Left lung (tissue), 10 donors: ENCODE results near the gene CEP162. TPM values are rescaled to one million over a fixed set of nuclear protein-coding genes. Genes with fewer than 3 reads are reported as not detected.

Experiments used
- ATAC-seq: fragments of 200-7000 bp; cut with Tn5 transposase; one replicate; pipeline ENCODE4 v1.9.1; 2020; ENCODE audit warnings: moderate library complexity
- DNase-seq, 4 donors: peaks; one replicate each; pipeline ENCODE4 v3.0.0-alpha.2; 2013 to 2020
- H3K27ac ChIP-seq, 2 donors: fragments of 200-600 bp; sonication (generic) in 1 of 2; one replicate each; pipeline versions ENCODE4 v1.5.0 to v1.8.0; 2020 to 2021
- H3K27me3 ChIP-seq, 2 donors: fragments of 200-600 bp; sonication (generic) in 1 of 2; one replicate each; pipeline versions ENCODE4 v1.5.0 to v1.8.0; 2020 to 2021
- H3K36me3 ChIP-seq, 2 donors: fragments of 200-600 bp; sonication (generic) in 1 of 2; one replicate each; pipeline versions ENCODE4 v1.5.0 to v1.8.0; 2020 to 2021
- H3K4me1 ChIP-seq, 2 donors: fragments of 200-600 bp; one replicate each; pipeline ENCODE4 v1.8.0; 2021
- H3K4me3 ChIP-seq, 2 donors: fragments of 200-600 bp; sonication (generic) in 1 of 2; one replicate each; pipeline versions ENCODE4 v1.5.0 to v1.8.0; 2020 to 2021; ENCODE audit warnings: mild to moderate bottlenecking in 1 of 2
- H3K9me3 ChIP-seq, 2 donors: fragments of 200-600 bp; sonication (generic) in 1 of 2; one replicate each; pipeline versions ENCODE4 v1.5.0 to v1.8.0; 2020 to 2021
- CTCF ChIP-seq, 2 donors: fragments of 200-600 bp; sonication (generic) in 1 of 2; IDR thresholded peaks; one replicate each; pipeline versions ENCODE4 v1.5.0 to v1.8.0; 2021; ENCODE audit warnings: antibody characterized with exemption in 2 of 2
- intact Hi-C, 2 donors: fragments of 100-400 bp; cut with DNase I; formaldehyde crosslinking; loops; one replicate each; pipeline versions ENCODE4 v1.11.2 to v1.14.2; 2022
- polyA plus RNA-seq, 6 donors: library from polyadenylated mRNA; unstranded; fragments of 120-200 nt; gene quantifications; one replicate each; pipeline ENCODE4 v1.2.1, GENCODE V29; 2013; ENCODE audit not compliant: insufficient read length in 6 of 6
- total RNA-seq, 2 donors: library from RNA; stranded (reverse); fragmentation: NEBNext Ultra II Directional; extraction: Animal tissue kit (Norgen Biotek cat#: 25700); gene quantifications; one replicate each; pipeline ENCODE4 v1.2.1, GENCODE V29; 2021
- donor health status: DM: no; HTN: yes; CAD: no.
- donor health status: DM: no; HTN: no; CAD: no.

CEP162 gene
- total and polyA plus RNA-seq, 8 donors: 9.7 to 26.4 (median 19.3) TPM

- no peaks in the 10 kb centered on the region for H3K9me3 ChIP-seq
- ATAC-seq (no peak), DNase-seq (no peak)
- no peaks in the 10 kb centered on the region for H3K4me1 ChIP-seq
- H3K27me3 ChIP-seq: no peaks in the 10 kb centered on the region
- intact Hi-C loops: no loop called here
- no peak overlapping the region for H3K27ac ChIP-seq
- no peak for TF ChIP-seq CTCF (IDR thresholded peaks at IDR 0.05)
- H3K36me3 ChIP-seq: no peaks in the 10 kb centered on the region
- no peak overlapping the region for H3K4me3 ChIP-seq
These were observed 32.8 kb upstream of the CEP162 start for GRCh38 chr6:84260196-84260595.

- DNase-seq (no peak), ATAC-seq (no peak)
- intact Hi-C loops: no loop called here
- H3K27ac ChIP-seq: no peak overlapping the region
- no peaks in the 10 kb centered on the region for H3K9me3 ChIP-seq
- no peaks in the 10 kb centered on the region for H3K4me1 ChIP-seq
- no peak for TF ChIP-seq CTCF (IDR thresholded peaks at IDR 0.05)
- no peak overlapping the region for H3K4me3 ChIP-seq
- H3K27me3 ChIP-seq: peaks cover 0 to 5% of the 10 kb centered on the region in 2 donors
- no peaks in the 10 kb centered on the region for H3K36me3 ChIP-seq
These were observed 31.4 kb upstream of the CEP162 start for GRCh38 chr6:84258866-84259265.

DNA sequence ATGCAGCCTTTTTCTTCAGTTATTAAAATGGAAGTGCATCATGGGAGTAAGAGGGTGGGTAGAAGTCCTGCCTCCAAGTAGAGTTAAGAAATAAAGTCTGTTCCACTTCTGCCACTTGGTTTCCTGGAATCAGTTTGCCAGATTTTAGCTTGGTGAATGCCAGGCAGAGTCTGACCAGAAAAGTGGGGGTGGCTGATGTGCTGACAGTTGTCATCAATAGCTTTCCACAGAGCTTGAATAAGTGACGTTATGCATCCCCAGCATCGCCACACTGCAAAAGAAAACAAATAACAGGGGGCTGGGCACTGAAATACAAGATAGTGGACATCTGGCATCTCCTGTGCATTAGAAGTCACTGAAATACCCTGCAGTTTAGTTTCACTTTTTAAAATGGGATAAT, 30.8 kb upstream of the CEP162 start:
- no peaks in the 10 kb centered on the region for H3K9me3 ChIP-seq
- no peaks in the 10 kb centered on the region for H3K4me1 ChIP-seq
- H3K27ac ChIP-seq: no peak overlapping the region
- intact Hi-C loops: no loop called here
- H3K36me3 ChIP-seq: no peaks in the 10 kb centered on the region
- peaks cover 0 to 7% of the 10 kb centered on the region in 2 donors for H3K27me3 ChIP-seq
- no peak for TF ChIP-seq CTCF (IDR thresholded peaks at IDR 0.05)
- DNase-seq: no peak
- no peak for ATAC-seq
- H3K4me3 ChIP-seq: no peak overlapping the region

DNA sequence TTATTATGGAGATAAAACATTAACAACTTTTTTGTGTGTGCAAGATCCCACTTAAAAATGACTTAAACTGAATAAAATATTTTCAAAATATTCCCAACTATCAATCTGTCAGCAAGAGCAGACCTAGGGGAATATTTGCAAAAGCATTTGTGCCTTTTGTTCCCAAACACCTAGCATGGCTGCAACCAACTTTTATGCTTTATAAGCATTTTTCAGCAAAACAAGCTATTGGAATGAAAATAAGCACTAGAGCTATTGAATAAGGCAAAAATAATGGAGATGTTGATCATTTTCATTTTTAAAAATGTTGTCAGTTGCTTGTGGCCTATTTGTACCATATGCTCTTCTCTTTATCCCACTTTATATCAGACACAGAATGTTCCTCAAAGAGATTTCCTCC, 28.2 kb upstream of the CEP162 start:
- ATAC-seq: no peak
- TF ChIP-seq CTCF (IDR thresholded peaks at IDR 0.05): no peak

GRCh38 chr6:84253380-84253779, 25.9 kb upstream of the CEP162 start:
- Histone ChIP-seq H3K4me3 (no peak overlapping the region), H3K4me1 (no peaks in the 10 kb centered on the region), H3K27me3 (peaks cover 0 to 11% of the 10 kb centered on the region in 2 donors), H3K27ac (no peak overlapping the region), H3K36me3 (no peaks in the 10 kb centered on the region), H3K9me3 (no peaks in the 10 kb centered on the region)
- TF ChIP-seq CTCF (IDR thresholded peaks at IDR 0.05): no peak
- ATAC-seq (no peak), DNase-seq (no peak)
- intact Hi-C loops: no loop called here

More for the DNA sequence above, 28.2 kb upstream of the CEP162 start:
- intact Hi-C loops: no loop called here
- H3K27ac ChIP-seq: no peak overlapping the region
- H3K4me3 ChIP-seq: no peak overlapping the region
- DNase-seq: no peak
- no peaks in the 10 kb centered on the region for H3K4me1 ChIP-seq
- H3K9me3 ChIP-seq: no peaks in the 10 kb centered on the region
- H3K36me3 ChIP-seq: no peaks in the 10 kb centered on the region
- H3K27me3 ChIP-seq: peaks cover 0 to 11% of the 10 kb centered on the region in 2 donors
